ENCODE data around the gene CTBP1. TPM values are rescaled to one million over a fixed set of nuclear protein-coding genes. Genes with fewer than 3 reads are reported as not detected.

Gene CTBP1
- total and polyA plus RNA-seq, 9 of the 15 experiments (the other 6 are each of a cell fraction or from before 2014, with no cell fraction given): 14.5 to 162 (median 68.2) TPM

DNA sequence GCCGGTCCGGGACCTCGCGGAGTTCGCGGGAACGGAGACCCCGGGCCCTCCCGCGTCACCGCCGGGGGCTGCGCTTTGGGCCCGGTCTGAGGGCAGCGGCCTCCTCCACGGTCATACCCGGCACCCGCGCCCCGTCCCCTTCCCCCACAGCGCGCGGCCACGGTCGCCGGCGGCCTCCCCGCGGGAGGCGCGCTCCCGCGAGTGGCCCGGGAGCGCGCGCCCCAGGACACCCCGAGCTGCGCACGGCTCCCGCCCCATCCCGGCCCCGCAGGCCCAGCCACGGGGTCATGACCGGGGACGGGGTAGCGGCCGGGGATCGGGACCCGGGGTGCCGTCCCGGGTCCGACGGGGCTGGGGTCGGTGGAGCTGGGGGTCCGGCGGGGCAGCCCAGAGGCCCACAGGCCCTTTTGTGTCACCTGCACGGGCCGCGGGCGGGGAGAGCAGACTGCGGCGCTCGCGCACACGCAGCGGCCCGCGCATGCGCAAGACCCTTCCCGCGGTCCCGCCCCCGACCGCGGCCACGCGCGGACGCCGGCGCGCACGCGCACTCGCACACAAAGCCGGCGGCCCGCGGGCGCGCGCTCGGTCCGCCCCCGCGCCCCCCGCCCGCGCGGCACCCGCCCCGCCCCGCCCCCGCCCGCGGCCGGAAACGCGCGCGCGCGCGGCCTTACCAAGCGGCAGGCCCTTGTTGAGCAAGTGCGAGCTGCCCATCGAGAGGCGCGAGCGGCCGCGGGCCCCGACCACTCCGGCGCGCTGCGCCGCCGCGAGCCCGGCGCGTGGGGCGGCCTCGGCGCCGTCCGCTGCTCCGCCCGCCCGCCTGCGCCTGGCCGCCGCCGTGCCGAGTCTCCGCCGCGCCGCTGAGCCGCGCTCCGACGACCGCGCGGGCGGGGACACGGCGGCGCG is at the start of gene CTBP1 (continued):
- no peak for TF ChIP-seq FOXA3 (CRISPR knock-in tag; conservative IDR thresholded peaks at IDR 0.05 in 1 of 2, IDR thresholded peaks at IDR 0.05 in 1 of 2)
- no peak for TF ChIP-seq MGA (IDR thresholded peaks at IDR 0.05)
- TF ChIP-seq, protein P1, sequence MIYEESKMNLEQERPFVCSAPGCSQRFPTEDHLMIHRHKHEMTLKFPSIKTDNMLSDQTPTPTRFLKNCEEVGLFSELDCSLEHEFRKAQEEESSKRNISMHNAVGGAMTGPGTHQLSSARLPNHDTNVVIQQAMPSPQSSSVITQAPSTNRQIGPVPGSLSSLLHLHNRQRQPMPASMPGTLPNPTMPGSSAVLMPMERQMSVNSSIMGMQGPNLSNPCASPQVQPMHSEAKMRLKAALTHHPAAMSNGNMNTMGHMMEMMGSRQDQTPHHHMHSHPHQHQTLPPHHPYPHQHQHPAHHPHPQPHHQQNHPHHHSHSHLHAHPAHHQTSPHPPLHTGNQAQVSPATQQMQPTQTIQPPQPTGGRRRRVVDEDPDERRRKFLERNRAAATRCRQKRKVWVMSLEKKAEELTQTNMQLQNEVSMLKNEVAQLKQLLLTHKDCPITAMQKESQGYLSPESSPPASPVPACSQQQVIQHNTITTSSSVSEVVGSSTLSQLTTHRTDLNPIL (CRISPR knock-in tag; IDR thresholded peaks at IDR 0.05): no peak
- TF ChIP-seq, protein P2, sequence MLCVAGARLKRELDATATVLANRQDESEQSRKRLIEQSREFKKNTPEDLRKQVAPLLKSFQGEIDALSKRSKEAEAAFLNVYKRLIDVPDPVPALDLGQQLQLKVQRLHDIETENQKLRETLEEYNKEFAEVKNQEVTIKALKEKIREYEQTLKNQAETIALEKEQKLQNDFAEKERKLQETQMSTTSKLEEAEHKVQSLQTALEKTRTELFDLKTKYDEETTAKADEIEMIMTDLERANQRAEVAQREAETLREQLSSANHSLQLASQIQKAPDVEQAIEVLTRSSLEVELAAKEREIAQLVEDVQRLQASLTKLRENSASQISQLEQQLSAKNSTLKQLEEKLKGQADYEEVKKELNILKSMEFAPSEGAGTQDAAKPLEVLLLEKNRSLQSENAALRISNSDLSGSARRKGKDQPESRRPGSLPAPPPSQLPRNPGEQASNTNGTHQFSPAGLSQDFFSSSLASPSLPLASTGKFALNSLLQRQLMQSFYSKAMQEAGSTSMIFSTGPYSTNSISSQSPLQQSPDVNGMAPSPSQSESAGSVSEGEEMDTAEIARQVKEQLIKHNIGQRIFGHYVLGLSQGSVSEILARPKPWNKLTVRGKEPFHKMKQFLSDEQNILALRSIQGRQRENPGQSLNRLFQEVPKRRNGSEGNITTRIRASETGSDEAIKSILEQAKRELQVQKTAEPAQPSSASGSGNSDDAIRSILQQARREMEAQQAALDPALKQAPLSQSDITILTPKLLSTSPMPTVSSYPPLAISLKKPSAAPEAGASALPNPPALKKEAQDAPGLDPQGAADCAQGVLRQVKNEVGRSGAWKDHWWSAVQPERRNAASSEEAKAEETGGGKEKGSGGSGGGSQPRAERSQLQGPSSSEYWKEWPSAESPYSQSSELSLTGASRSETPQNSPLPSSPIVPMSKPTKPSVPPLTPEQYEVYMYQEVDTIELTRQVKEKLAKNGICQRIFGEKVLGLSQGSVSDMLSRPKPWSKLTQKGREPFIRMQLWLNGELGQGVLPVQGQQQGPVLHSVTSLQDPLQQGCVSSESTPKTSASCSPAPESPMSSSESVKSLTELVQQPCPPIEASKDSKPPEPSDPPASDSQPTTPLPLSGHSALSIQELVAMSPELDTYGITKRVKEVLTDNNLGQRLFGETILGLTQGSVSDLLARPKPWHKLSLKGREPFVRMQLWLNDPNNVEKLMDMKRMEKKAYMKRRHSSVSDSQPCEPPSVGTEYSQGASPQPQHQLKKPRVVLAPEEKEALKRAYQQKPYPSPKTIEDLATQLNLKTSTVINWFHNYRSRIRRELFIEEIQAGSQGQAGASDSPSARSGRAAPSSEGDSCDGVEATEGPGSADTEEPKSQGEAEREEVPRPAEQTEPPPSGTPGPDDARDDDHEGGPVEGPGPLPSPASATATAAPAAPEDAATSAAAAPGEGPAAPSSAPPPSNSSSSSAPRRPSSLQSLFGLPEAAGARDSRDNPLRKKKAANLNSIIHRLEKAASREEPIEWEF (CRISPR knock-in tag; IDR thresholded peaks at IDR 0.05): peak; percentile 71; the same call in 1 of the 2 replicates
- TF ChIP-seq PHB2 (IDR thresholded peaks at IDR 0.05; ENCODE audit: low read depth): no peak
- TF ChIP-seq THRAP3 (IDR thresholded peaks at IDR 0.05; ENCODE audit: borderline replicate concordance): no peak

Measured in K562 (cell line).